Measurements from ENCODE around the gene IGDCC3. TPM values are rescaled to one million over a fixed set of nuclear protein-coding genes. Genes with fewer than 3 reads are reported as not detected.

Gene IGDCC3
- total and polyA plus RNA-seq, 10 of the 15 experiments (the other 5 are each of a cell fraction or from before 2014, with no cell fraction given): 0.10 to 0.20 (median 0.15) TPM; not detected in 7

DNA sequence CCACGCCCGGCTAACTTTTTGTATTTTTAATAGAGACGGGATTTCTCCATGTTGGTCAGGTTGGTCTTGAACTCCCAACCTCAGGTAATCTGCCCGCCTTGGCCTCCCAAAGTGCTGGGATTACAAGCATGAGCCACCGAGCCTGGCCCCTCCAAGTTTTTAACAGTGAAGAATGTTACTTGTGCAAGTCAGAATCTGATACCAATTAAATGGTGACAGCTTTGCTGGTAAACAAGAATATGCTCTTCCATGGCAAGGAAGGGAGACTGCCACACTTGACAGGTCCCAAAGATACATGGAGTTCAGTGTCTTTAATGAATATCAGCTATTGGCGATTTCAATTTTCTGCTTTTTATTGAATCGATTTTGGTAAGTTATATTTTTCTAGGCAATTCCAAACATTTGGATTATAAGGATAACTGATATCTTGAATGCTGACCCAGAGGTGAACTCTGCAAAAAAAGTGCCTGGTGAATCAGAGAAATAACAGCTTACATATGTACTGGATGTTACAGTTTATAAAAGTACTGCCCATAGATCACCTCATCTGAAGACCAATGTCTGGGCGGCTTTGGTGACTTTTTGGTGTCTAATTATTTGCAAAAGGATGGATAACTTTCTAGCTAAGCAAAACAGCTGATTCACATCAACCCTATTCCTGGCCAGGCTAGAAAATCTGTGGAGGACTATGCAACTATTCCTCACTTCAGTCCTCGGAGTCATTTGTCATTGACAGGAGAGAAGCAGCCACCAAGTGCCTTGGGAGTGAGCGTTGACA lies 92.3 kb downstream of the IGDCC3 start (continued):
- no peak for TF ChIP-seq BMI1 (IDR thresholded peaks at IDR 0.05; ENCODE audit: borderline replicate concordance)
- no peak for TF ChIP-seq MTA3 (IDR thresholded peaks at IDR 0.05; ENCODE audit: borderline replicate concordance, low read length)
- no peak for TF ChIP-seq STAT1 (conservative IDR thresholded peaks at IDR 0.05)
- TF ChIP-seq, protein P1, sequence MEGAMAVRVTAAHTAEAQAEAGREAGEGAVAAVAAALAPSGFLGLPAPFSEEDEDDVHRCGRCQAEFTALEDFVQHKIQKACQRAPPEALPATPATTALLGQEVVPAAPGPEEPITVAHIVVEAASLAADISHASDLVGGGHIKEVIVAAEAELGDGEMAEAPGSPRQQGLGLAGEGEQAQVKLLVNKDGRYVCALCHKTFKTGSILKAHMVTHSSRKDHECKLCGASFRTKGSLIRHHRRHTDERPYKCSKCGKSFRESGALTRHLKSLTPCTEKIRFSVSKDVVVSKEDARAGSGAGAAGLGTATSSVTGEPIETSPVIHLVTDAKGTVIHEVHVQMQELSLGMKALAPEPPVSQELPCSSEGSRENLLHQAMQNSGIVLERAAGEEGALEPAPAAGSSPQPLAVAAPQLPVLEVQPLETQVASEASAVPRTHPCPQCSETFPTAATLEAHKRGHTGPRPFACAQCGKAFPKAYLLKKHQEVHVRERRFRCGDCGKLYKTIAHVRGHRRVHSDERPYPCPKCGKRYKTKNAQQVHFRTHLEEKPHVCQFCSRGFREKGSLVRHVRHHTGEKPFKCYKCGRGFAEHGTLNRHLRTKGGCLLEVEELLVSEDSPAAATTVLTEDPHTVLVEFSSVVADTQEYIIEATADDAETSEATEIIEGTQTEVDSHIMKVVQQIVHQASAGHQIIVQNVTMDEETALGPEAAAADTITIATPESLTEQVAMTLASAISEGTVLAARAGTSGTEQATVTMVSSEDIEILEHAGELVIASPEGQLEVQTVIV (IDR thresholded peaks at IDR 0.05; ENCODE audit: borderline replicate concordance, partially characterized antibody): no peak
- no peak for TF ChIP-seq HDGF (IDR thresholded peaks at IDR 0.05)
- TF ChIP-seq STAT3 (IDR thresholded peaks at IDR 0.05; ENCODE audit: low read depth, low read length): no peak

DNA sequence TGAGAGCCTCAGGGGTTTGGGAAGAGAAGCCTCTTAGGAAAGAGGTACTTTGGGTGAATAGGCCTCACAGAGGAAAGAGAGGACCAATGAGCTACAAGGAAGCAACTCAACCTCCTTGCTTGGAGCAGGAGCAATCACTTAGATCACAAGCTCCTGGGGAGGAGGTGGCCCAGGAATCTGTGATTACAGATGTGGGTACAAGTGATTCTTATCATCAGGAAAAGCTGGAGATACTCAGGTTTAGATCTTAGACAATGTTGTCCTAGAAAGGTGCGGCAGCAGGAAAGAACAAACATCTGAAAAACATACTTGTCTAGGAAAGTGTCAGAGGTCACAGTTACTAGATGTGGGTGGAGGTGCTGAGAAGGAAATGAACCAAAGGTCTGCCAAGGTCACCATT lies 99.3 kb downstream of the IGDCC3 start:
- no peak for ATAC-seq
- H3K4me2 ChIP-seq (ENCODE audit: control insufficient read depth, insufficient read depth): no peak overlapping the region
- no peak overlapping the region for H3K27ac ChIP-seq (ENCODE audit: control insufficient read depth, insufficient read depth)
- TF ChIP-seq BCL11A (IDR thresholded peaks at IDR 0.05; ENCODE audit: low read depth, low read length) (no peak), NBN (IDR thresholded peaks at IDR 0.05) (no peak), BMI1 (IDR thresholded peaks at IDR 0.05; ENCODE audit: borderline replicate concordance) (no peak)
- TF ChIP-seq, protein P2, sequence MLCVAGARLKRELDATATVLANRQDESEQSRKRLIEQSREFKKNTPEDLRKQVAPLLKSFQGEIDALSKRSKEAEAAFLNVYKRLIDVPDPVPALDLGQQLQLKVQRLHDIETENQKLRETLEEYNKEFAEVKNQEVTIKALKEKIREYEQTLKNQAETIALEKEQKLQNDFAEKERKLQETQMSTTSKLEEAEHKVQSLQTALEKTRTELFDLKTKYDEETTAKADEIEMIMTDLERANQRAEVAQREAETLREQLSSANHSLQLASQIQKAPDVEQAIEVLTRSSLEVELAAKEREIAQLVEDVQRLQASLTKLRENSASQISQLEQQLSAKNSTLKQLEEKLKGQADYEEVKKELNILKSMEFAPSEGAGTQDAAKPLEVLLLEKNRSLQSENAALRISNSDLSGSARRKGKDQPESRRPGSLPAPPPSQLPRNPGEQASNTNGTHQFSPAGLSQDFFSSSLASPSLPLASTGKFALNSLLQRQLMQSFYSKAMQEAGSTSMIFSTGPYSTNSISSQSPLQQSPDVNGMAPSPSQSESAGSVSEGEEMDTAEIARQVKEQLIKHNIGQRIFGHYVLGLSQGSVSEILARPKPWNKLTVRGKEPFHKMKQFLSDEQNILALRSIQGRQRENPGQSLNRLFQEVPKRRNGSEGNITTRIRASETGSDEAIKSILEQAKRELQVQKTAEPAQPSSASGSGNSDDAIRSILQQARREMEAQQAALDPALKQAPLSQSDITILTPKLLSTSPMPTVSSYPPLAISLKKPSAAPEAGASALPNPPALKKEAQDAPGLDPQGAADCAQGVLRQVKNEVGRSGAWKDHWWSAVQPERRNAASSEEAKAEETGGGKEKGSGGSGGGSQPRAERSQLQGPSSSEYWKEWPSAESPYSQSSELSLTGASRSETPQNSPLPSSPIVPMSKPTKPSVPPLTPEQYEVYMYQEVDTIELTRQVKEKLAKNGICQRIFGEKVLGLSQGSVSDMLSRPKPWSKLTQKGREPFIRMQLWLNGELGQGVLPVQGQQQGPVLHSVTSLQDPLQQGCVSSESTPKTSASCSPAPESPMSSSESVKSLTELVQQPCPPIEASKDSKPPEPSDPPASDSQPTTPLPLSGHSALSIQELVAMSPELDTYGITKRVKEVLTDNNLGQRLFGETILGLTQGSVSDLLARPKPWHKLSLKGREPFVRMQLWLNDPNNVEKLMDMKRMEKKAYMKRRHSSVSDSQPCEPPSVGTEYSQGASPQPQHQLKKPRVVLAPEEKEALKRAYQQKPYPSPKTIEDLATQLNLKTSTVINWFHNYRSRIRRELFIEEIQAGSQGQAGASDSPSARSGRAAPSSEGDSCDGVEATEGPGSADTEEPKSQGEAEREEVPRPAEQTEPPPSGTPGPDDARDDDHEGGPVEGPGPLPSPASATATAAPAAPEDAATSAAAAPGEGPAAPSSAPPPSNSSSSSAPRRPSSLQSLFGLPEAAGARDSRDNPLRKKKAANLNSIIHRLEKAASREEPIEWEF (IDR thresholded peaks at IDR 0.05; ENCODE audit: insufficient replicate concordance, low read depth, low read length): no peak
- no peak for DNase-seq (ENCODE audit: low read depth, low spot score)
- H3K27me3 ChIP-seq (replicated peaks in 1 of 2; ENCODE audit: control insufficient read depth in 2 of 2, insufficient read depth in 2 of 2, low read length in 1 of 2): no peaks in the 10 kb centered on the region
- H3K79me2 ChIP-seq (ENCODE audit: control insufficient read depth, insufficient read depth, low read length): no peaks in the 10 kb centered on the region
- ChIA-PET SMC1A (ENCODE audit: uncharacterized antibody, unreplicated experiment) (interaction anchor here (0.9 to 1.8 kb wide), 3 partner anchors 8 to 227 kb away, joined by 3 to 7 read pairs (median 4); partner anchors contain the start of gene PARP16), RAD21 (ENCODE audit: unreplicated experiment) (no interaction called here), POLR2A (interaction anchor here (1.0 to 1.3 kb wide), 3 partner anchors 7 to 93 kb away, joined by 3 read pairs; no protein-coding TSS in a partner anchor), CTCF (interaction anchor here (1.0 to 1.5 kb wide), 5 partner anchors 8 to 92 kb away, joined by 3 to 6 read pairs (median 4); partner anchors contain the start of gene PARP16)
- H3K9ac ChIP-seq (ENCODE audit: control insufficient read depth, insufficient read depth, low read length): no peak overlapping the region
- WGBS (ENCODE audit: insufficient coverage, insufficient replicate concordance, low lambda C conversion rate, missing lambda C conversion rate): 100% methylated on average over 1 of the region's 1 CpG
- no peaks in the 10 kb centered on the region for H3K4me1 ChIP-seq (ENCODE audit: control insufficient read depth, insufficient read depth, low read length)
- H3K36me3 ChIP-seq (ENCODE audit: control insufficient read depth in 2 of 2, insufficient read depth in 2 of 2, low read length in 1 of 2): no peaks in the 10 kb centered on the region
- BruUV-seq (replicated peaks): no TSS peak
- in situ Hi-C loops (cut with MboI): no loop called here
- no peaks in the 10 kb centered on the region for H4K20me1 ChIP-seq (ENCODE audit: control insufficient read depth, insufficient read depth)
- H3K9me3 ChIP-seq (replicated peaks; ENCODE audit: control insufficient read depth, insufficient read depth, low read length): no peaks in the 10 kb centered on the region
- no peak overlapping the region for H3K4me3 ChIP-seq
- intact Hi-C loops (cut with micrococcal nuclease; ENCODE audit: unreplicated experiment): no loop called here
- no peak for FAIRE-seq
- no peak overlapping the region for H2AFZ ChIP-seq (ENCODE audit: control insufficient read depth, low read depth, low read length)
